Testis (tissue), 2 donors: ENCODE data around the gene ZFP57.

Experiments used
- CTCF ChIP-seq, 3 experiments: fragments of 450-650 bp in 2 of 3; fragments of 200-600 bp in 1 of 3; sonication (generic) in 1 of 3; IDR thresholded peaks; one replicate each; pipeline ENCODE4 v1.5.1; 2016 to 2019; ENCODE audit warnings: antibody characterized with exemption in 3 of 3, mild to moderate bottlenecking in 2 of 3, moderate library complexity in 1 of 3
- POLR2A ChIP-seq: fragments of 450-650 bp; IDR thresholded peaks from one replicate; pipeline ENCODE4 v1.6.1; 2017; ENCODE audit warnings: antibody characterized with exemption, mild to moderate bottlenecking, moderate library complexity

GRCh38 chr6:29627755-29628418 lies 53.1 kb downstream of the ZFP57 start:
- TF ChIP-seq CTCF (IDR thresholded peaks at IDR 0.05) (no peak), POLR2A (no peak)
